Measurements from ENCODE around the gene OXER1.

OXER1 gene

DNA sequence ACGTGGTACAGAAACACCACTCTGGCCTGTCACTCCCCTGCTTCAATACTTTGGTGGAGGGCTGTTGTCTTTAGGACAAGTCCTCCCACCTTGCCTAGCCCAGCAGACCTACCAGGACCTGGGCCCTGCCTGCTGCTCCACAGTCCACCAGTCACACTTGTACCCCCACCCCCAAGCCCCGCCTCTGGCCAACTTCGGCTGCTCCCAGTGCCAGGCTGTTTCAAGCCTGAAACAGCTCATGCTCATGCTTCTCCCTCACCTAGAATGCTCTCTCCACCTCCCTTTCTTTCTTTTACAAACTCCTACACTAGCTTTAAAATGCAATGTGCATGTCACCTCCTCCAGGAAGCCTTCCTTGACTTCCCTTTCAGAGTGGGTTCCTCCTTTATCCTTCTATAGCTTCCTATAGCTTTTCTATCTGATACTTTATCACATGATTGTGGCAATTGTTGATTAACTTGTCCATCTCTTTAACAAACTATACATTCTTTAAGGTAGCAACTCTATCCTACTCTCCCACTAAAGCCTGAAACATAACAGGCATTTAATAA is 4.8 kb upstream of the OXER1 start:
- no peak for DNase-seq

DNA sequence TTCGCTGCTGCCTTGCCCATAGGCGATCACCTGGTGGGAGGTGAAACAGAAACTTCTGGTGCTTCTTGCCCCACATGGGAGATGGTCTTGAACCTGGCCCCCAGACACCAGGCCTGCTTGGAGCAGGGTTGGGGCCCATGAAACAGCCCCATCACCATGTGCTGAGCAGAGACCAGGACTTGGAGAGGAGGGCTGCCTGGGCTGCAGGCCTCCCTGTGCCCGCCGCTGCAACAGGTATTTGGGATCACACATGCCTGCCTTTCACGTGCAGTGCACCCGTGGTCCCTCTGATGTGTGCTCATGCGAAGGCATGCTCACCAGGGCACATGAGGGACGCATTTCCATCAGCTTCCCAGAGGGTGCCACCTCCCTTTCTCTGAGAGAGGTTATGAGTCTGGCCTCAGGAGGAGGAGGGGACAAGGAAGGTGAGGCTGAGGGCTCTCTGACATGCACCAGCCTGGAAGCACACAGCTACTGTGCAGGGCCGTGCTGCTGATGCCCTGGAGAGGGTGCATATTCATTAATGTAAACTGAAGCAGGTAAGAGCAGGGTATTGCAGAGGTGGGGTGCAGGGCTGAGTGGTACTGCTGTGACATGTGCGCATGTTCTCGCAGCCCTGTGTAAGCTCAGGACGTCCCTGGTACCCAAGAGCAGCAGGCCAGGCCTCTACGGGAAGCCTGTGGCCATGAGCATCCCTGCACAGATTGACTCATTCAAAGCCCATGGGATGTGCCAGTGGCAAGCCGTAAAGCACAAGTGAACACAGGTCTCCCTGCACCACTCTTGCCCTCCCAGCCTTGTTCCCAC is 4.2 kb upstream of the OXER1 start:
- DNase-seq, result no peak

DNA sequence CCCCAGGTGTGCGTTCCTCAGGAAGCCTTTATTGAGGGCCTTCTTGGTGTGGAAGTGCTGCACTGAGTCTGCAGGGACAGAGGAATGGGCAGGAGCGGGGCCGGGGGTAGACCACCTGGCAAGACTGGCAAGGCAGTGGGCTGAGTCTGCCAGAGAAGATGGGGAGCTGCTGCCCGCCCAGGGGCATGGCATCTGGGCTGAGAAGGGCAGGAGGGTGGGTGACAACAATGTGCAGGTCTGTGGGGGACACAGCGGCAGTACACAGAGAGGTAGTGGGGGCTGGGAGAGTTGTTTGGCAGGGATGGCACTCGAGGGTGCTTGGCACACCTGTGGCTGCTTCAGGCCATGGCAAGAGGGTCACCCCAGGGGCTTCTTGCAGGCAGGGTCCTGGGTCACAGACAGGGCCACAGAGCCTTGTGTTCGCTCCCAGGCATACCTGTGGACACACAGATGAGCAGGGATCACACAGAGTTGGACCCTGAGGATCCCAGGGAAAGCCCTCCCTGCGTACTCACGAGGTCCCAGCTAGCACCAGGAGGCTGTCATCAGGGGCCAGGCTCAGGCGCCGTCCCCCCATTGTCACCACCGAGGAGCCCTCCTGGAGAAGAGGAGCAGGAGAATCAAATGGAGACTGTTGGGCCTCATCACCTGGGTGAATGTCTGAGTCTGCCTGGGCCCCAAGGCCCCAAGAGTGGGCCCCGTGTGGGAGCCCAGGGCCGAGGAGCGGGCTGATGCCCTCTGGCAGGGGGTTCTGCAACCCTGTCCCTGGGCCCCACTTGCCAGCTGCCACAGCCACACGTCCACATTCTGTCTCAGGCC is 3.4 kb upstream of the OXER1 start:
- DNase-seq, result no peak

DNA sequence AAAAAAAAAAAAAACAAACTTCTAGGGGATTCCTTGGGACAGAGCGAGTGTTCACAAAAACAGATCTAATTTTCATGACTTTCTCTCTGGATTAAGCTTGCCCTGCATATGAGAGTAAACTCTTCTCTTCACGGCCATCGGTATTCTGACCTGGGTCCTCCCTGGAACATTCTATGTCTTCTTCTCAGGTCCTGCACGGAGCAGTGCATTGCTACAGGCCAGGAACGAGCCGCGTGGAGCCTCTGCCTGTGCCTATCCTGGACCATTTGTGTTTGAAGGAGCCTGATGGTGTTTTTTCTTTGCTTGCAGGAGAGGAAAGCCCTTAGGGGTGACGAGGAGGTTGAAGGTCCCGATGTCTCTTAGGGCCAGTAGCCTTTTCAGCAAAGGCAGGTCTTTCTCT is 1.8 kb upstream of the OXER1 start:
- DNase-seq, result no peak

DNA sequence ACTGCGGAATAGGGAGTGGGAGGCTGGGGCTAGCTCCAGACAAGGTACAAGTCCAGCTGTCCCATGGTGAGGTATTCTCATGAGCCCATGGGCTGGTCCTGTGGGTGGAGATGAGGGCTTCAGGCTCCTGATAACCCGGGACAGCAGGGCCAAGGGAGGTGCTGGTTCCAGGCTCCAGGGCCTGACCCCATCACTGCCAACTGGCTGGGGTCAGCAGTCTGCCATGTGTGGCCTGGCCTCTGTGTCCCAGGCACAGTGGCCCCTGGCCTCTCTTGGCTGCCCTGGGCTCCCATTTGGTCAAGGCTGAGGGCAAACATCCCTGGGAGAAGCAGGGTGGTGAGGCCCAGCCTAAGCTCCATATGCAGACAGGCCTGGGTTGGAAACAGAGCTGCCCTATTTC is 966 bp upstream of the OXER1 start:
- no peak for DNase-seq

DNA sequence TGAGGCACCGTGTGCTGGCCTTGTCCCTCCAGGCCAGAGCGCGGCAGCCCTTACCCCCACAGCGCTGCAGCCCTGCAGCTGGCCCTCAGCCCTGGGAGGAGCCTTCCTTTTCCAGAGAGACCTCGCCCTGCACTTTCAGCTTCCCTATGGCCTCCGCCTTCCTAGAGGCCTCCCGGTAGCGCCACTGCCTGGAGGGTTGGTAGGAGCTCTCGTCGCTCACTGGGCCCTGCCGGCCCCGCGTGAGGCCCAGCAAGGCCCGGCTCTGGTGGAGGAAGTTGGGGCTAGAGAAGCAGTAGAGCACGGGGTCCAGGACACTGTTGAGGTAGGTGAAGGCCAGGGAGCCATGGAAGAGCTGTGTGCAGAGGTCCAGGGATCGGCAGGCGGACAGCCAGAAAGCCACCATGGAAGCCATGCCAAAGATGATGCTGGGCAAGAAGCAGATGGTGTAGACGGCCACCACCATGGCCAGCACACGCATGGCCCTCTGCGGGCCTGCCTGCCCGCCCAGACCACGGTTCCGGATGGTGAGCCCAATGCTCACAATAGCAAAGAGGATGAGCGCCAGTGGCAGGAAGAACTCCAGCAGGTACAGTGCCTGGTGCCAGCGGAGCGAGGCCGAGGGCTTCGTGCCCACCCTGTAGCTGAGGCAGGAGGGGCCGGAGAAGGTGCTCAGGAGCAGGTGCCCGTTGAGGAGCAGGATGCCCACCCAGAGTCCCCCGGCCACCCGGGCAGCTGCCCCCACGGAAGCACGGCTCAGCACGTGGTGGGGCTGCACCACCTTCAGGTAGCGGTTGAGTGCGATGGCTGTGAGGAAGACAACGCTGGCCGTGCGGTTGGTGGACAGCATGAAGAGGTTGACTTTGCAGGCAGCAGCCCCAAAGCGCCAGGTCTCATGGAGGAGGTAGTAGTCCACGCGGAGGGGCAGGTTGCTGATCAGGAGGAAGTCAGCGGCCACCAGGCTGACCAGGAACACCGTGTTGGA is 821 bp downstream of the OXER1 start:
- no peak for DNase-seq

DNA sequence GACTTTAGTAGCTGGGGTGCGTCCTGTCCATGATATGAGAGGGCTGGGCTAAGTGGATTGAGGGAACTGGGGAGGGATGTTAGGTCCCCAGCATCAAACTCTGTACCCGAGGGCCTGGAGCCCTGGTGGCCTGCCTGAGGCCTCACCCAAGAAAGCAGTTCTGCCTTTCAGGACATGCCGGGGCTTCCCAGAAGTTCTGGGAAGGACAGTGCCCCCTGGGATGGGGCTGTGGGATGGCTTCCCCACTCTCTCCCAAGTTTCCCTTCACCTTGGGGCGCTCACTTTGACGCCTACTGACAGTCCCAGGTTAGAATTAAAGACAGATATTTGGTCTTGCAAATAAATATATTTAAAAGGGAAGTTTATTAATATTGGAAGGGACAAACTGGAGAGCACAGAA is 1.8 kb downstream of the OXER1 start:
- DNase-seq, result no peak

DNA sequence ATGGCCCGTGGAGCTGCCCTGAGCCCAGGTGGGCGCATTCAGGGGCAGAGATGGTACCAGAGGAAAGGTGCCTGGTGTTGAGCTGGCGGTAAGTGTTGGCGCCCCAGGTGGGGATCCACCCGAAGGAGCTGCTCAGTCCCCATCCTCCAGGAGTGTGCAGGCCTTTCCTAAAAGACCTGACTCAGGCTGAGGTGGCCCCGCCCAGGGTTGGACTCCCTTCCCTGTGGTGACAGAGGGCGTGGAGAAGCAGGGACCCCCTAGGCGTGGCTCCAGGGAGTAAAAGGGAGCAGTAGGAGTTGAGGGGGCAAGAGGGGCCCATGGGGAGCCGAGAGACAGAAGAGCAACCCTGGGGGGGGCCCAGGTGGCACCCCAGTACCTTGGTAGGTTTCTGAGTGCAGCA is 2.4 kb downstream of the OXER1 start:
- DNase-seq, result no peak

DNA sequence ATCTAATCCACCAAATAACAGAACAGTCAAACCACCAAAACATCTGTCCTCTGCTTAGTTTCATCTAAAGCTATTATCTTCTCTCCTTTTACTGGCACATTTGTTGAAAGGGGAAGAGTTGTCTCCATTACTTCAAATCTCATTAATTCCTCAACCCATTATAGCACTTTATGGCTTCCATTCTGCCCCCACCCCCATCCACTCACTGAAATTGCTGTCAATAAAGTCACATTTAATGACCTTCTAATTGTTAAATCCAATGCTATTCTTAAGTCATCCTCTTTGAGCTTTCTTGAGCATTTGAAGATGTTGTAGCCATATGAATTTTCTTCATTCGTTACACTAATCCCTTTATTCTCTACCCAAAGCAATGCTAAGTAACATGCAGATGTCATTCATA is 5.2 kb downstream of the OXER1 start:
- DNase-seq, result no peak

DNA sequence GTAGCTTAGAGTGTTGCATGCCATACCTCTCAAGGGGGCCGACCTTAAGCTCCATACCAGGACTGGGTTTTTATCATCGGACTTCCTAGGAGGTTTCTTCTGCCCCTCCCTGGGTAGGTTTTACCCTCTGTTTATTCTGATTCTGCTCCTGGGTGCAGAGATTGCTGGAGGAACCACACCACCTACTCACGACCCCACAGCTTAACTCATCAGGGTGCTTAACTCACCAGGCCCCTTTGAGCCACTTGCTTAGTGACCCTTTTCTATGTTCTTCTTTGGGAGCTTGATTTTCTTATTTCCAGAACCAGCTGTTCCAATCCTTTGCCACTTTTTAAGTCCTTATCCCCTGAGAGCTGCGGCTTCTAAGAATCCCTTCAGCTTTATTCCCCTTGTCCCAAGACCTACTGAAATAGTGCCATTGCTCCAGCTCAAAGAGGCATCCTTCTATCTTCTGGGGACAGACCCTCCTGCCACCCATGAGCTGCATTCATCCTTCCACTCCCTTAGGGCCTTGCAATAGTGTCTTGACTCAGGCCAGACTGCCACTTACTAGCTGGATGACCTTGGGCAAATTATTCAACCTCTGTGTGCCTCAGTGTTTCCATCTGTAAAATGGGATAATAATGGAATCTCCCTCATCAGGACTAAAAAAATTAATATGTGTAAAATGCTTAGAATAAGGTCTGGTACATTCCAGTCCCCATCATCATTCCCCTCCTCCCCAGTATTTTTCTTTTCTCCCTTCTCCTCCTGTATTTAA is 5.8 kb downstream of the OXER1 start:
- DNase-seq, result no peak

DNA sequence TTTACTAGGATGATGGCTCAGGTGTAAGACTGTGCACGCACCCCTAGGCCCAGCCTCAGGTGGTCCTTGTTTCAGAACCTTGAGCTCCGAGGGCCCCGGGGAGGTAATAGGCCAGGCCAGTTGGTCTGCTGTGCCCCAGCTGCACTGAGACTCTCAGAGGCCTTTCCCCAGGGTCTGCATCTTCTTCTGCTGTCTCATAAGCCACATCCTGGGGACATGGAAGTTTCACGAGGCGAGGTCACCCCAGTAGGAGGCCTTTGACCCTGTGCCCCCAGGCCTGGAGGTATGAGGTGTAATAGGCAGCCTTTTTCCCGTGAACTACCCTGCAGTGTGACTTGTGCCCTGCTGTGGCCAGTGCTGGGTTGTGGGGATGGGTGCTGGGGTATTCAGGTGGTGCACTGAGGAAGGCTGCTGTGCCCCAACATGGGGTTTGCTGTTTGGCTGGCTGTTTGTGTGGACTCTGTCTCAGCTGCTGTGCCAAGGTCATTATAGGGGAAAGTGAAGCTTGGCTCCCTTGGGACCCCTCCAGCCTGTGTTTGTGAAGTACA is 6.9 kb downstream of the OXER1 start:
- peak; percentile 32 for DNase-seq

DNA sequence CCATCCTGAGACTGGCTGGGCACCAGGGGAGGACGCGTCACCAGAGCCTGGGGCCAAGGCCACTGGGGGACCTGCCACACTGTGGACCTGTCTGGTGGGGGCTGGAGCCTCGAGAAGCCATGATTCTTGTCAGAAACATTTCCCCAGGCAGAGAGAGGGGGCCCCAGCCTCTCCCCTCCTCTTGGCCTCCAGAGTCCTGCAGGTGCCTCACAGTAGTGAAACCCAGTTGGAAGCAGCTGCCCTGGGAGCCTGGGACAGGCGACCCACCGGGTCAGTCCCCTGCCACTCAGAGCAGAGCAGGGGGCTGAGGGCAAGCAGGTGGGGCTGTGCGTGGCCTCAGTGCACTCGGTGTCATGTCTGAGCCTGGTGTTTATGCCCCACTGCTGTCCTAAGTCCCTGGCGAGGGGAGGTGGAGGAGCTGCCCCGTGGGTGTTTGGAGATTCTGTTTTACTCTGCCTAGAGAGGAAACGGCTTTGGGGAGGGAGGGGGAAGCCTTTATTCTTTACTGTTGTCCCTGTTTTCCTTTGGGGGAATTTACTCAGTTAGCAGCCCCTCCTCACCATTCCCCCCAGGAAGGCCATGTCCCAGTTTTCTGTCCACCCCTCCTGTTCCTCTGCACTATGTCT is 7.7 kb downstream of the OXER1 start:
- DNase-seq, result no peak

DNA sequence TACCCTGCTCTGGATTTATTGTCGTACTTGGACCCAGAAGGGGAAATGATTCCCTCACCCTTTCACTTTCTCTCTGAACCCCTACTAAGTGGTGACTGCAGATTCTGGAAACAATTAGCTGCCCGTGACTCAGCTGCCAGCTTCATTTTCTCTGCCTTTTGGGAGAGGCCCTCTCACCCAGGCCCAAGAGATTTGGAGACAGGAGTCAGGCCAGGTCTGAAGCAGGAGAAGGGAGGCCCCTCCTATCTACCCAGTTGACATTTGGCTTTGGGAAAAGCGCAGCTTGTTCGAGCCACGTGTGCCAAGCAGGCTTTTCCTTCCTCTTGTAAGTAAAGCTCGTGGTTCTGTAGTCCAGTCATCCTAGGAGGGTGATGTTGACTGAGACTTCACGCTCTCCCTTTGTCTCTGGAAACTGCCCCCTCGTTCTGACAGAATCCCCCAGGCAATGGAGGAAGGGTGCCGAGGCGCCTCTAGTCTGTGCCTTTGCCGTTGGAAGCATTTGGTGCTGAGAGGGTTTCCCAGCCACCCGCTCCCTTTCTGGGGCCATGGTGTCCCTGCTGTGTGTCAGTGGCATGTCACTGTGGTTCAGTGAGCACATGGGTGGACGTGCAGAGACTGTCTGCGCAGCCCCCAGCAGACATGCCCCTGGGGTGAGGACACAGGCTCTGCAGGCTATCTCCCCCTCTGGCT is 8.6 kb downstream of the OXER1 start:
- DNase-seq, result peak; percentile 52

DNA sequence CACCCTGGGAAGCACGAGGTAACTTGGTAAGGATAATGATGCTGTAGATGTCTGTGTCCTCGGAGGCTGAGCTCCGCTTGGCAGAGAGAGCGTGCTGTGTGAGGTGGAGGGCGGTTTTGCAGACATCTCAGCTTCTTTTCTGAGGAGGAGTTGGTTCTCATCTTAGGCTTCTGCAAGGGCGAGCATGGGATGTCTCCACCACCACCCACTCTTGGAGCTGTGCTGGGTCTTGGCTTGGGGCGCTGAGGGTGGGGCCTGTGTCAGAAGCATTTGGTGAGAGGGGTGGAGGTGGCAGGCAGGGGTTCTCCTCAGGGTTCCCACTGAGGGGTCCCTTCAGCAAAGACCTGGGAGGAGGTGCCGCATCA is 9.2 kb downstream of the OXER1 start:
- DNase-seq, result no peak

DNA sequence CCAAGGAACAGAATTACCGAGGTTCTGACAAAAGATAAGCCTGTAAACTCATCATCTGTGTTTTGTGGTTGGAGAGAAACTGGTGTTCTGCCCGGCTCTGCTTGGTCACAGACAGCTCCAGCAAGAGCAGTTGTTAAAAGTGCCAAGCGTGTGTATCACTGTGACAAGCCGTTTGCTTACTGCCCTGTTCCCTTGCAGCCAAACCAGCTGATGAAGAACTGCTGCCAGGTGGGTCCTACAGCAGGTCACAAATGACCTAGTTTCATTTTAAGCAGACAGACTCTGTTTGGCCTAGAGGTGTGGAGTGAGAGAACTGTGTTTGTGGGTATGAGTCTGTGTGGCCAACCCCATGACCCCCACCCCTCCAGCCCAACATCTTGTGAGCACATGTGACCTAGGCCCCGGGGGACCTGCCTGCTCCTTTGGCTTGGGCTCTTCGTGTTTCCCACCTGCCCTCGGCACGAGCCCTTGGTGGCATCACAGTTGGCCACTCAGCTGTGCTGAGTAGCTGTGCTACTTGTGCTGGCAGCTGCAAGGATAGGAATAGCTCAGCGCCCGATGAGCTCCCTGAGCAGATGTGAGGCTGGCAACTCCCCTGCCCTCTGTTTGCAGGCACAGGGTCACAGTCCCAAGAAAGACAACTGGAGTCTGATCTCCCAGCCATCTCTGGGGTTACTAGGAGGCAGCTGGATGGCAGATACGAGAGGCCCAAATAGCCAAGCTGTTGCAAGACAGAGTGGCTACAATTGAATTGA is 9.7 kb downstream of the OXER1 start:
- DNase-seq, result no peak

DNA sequence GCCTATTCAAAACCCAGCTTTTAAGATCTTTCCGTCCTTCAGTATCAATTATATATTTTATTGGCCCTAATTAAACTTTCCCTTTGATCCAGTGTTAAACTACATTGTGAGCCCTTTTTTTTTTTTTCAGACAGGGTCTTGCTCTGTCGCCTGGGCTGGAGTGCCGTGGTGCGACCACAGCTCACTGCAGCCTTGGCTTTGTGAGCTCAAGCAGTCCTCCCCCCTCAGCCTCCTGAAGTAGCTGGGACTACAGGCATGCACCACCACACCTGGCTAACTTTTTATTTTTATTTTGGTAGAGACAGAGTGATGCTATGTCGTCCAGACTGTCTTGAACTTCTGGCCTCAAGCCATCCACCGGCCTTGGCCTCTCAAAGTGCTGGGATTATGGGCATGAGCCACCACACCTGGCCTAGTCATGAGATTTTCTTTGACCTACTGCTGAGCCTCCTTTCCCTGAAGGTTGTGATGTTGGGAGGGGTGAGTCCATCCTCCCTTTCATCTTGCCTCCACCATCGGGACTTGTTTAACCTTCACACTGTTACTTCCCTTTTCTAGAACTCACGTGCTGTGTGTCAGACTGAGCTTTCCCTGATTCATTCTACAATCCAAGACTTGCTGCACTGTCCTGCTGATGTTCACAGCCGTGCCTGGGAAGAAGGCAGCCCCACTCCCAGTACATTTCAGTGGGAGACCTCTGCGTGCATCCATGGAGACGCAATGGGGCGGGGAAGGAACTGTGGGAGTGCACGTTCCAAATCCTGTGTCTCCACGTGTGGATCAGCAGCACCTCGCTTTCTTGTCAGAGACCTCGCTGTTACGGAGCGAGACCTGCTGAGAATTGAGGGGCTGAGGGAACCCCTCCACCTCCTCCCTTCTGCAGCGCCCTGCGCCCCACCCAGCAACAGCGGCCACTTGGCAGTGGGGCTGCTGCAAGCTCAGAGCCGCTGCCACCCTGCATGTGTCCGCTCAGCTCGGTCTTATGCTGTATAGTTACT is 10.8 kb downstream of the OXER1 start:
- DNase-seq, result no peak

DNA sequence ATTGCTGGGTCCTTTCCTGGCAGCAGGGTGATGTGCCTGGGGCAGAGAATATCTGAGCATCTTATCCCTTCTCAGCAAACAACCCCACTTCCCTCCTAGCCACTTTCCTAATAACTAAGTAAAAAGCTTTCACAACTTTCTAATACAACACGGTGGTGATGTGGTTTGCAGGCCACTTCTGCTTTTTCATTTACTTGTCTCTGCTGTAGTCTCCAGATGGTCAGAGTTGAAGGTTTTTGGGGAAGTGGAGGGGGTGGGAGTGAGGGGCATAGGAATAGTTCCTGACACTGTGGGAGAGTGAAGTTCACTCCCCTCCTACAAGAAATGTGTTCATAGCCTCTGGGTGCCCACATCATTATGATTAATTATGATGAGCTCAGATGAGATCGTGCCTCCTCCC is 11.6 kb downstream of the OXER1 start:
- no peak for DNase-seq

DNA sequence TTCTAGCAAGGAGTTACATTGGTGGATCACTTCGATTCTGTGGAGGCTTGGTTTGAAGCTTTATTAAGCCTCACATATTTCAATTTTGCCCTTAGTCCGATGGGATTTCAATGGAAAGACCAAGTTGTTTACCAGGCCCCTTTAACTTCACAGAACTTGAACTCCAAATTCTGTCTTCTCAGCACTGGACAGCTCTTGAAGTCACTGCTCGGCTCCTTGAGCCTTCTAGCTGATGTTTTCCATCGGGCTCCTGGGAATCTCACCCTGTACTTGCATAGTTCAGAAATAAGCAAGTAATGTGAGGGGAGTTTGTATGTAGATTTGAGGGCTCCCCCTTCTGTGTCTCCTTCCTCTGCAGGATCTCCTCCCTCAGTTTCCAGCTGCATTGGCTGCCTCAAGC is 15.1 kb downstream of the OXER1 start:
- DNase-seq, result no peak

DNA sequence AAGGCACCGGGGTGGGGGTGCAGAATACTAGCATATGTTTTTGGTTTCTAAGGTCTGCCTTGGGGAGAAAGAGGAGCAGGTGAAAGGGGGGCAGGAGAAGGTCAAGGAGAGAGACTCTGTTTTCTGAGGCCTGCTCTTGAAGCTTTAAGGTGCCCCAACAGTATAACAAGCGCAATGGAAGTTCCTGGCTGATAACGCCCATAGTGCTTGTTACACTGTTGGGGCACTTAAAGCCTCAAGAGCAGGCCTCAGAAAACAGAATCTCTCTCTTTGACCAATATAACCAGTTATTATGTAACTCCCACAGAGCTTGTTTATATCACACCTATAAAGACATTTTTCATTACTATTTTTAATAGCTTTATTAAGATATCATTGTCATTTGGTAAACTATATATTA is 16.5 kb downstream of the OXER1 start:
- no peak for DNase-seq

Data from EL (cell line).